ENCODE data around the gene FAM222B. TPM values are rescaled to one million over a fixed set of nuclear protein-coding genes. Genes with fewer than 3 reads are reported as not detected.
A peak's percentile ranks its signal among the peaks of the same experiment; 100 is the strongest.

Gene FAM222B
- polyA plus RNA-seq, 1 experiment, result 8.3 TPM

DNA sequence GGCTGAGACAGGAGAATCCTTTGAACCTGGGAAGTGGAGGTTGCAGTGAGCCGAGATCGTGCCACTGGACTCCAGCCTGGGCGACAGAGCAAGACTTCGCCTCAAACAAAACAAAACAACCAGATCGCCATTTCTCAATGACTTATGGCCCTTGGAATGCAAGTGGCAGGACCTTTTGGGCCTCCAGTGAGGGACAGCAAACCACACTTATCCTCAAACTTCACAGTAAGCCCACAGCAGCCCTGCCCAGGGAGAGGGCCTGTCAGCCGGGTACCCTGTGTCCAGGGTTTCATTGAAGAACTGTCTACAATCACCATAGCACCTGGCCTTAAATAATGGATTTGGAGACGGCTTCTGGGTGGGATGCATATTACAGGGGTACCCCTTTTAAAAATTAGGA is 87.1 kb downstream of the FAM222B start:
- POLR2A ChIA-PET, result no interaction called here
- TF ChIP-seq, protein P1, sequence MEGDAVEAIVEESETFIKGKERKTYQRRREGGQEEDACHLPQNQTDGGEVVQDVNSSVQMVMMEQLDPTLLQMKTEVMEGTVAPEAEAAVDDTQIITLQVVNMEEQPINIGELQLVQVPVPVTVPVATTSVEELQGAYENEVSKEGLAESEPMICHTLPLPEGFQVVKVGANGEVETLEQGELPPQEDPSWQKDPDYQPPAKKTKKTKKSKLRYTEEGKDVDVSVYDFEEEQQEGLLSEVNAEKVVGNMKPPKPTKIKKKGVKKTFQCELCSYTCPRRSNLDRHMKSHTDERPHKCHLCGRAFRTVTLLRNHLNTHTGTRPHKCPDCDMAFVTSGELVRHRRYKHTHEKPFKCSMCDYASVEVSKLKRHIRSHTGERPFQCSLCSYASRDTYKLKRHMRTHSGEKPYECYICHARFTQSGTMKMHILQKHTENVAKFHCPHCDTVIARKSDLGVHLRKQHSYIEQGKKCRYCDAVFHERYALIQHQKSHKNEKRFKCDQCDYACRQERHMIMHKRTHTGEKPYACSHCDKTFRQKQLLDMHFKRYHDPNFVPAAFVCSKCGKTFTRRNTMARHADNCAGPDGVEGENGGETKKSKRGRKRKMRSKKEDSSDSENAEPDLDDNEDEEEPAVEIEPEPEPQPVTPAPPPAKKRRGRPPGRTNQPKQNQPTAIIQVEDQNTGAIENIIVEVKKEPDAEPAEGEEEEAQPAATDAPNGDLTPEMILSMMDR (IDR thresholded peaks at IDR 0.05; ENCODE audit: low read depth, low read length), result no peak
- Histone ChIP-seq H3K27me3 (ENCODE audit: control insufficient read depth, insufficient read depth, low read length) (no peaks in the 10 kb centered on the region), H3K4me3 (ENCODE audit: low read depth, low read length) (no peak overlapping the region), H3K9me3 (ENCODE audit: control insufficient read depth, insufficient read depth, low read length) (no peaks in the 10 kb centered on the region), H3K27ac (ENCODE audit: low read depth, low read length) (no peak overlapping the region)
- no peak for DNase-seq (ENCODE audit: low read depth, low spot score)
- CTCF ChIA-PET, result interaction anchor here (7.3 kb wide), 1 partner anchor 7 kb away, joined by 100 read pairs; no protein-coding TSS in a partner anchor

DNA sequence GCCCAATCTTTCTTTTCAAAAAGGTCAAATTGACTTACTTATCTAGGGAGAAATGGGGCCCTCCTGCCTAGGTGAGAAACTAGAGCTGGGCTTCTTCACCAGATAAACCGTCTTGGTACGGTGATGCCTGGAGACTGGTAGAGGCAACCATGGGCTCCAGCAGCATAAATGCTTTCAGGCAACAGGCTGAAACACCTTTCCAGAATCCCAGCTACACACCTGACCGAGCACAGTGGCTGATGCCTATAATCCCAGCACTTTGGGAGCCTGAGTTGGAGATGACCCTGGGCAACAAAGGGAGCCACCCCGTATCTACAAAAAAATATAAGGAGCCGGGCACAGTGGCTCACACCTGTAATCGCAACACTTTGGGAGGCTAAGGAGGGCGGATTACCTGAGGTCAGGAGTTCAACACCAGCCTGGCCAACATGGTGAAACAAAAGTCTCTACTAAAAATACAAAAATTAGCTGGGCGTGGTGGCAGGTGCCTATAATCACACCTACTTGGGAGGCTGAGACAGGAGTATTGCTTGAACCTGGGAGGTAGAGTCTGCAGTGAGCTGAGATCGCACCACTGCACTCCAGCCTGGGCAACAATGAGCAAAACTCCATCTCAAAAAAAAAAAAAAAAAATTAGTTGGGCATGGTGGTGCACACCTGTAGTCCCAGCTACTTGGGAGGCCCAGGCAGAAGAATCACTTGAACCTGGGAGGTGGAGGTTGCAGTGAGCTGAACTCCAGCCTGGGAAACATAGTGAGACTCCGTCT is 90.8 kb downstream of the FAM222B start:
- Histone ChIP-seq H3K27ac (ENCODE audit: low read depth, low read length) (no peak overlapping the region), H3K4me3 (ENCODE audit: low read depth, low read length) (no peak overlapping the region), H3K27me3 (ENCODE audit: control insufficient read depth, insufficient read depth, low read length) (no peaks in the 10 kb centered on the region), H3K9me3 (ENCODE audit: control insufficient read depth, insufficient read depth, low read length) (no peaks in the 10 kb centered on the region)
- ChIA-PET POLR2A (interaction anchor here (2.6 kb wide), 1 partner anchor 25 kb away, joined by 12 read pairs; no protein-coding TSS in a partner anchor), CTCF (interaction anchor here (0.6 to 15.1 kb wide), 8 partner anchors 11 to 227 kb away, joined by 3 to 193 read pairs (median 6); partner anchors contain the start of genes NEK8 and TLCD1)
- TF ChIP-seq, protein P1 (IDR thresholded peaks at IDR 0.05; ENCODE audit: low read depth, low read length), result no peak
- no peak for DNase-seq (ENCODE audit: low read depth, low spot score)

DNA sequence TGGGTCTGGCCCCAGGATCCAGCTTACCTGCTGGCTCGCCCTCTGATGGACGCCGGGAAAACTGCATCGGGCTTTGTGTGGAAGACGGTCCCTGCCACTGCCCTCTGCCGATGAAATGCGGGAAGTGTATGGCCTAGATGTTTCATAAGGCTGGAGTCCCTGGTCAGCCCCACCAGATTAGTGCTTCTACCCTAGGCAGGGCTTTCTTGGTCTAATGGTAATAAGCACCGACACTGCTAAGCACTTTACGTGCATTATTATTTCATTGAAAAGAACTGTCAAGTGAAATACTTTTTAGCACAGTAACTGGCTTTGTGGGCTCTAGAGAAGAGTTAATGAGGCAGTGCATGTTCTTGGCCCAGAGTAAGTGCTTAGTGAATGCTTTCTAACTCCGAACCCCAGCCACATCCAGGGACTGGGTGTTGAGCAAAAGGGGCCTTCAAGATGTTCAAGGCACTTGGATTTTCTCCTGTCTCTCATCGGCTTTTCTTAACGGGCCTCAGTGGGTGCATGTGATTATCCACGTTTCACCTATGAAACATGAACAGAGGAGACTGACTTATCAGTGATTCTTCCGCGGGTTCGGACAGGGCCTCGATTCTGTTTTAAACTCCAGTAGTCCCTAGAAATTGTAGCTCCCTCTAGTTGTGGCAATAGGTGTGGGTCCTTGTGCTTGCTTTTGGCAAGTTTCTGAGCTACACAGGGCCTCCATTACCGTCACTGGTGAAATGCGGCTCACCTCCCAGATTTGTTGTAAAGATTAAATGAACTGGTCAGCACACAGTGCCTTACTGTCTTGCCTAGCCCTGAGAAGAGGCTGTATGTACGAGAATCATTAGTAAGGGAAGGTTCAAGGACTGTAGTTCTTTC is 92.2 kb downstream of the FAM222B start:
- H3K9me3 ChIP-seq (ENCODE audit: control insufficient read depth, insufficient read depth, low read length), result no peaks in the 10 kb centered on the region; the same call in 1 of the 2 replicates
- ChIA-PET CTCF (interaction anchor here (0.6 to 15.1 kb wide), 26 partner anchors 10 to 199 kb away, joined by 3 to 193 read pairs (median 4); partner anchors contain the start of genes FAM222B, NEK8, RPL23A and TLCD1), POLR2A (interaction anchor here (1.7 to 2.9 kb wide), 2 partner anchors 23 to 31 kb away, joined by 7 to 23 read pairs; partner anchors contain the start of genes RPL23A and TLCD1)
- H3K27ac ChIP-seq (ENCODE audit: low read depth, low read length), result peak overlapping the region; percentile 11
- DNase-seq (ENCODE audit: low read depth, low spot score), result peak; percentile 88
- H3K4me3 ChIP-seq (ENCODE audit: low read depth, low read length), result no peak overlapping the region
- H3K27me3 ChIP-seq (ENCODE audit: control insufficient read depth, insufficient read depth, low read length), result no peaks in the 10 kb centered on the region
- TF ChIP-seq, protein P1 (IDR thresholded peaks at IDR 0.05; ENCODE audit: low read depth, low read length), result peak; percentile 100

DNA sequence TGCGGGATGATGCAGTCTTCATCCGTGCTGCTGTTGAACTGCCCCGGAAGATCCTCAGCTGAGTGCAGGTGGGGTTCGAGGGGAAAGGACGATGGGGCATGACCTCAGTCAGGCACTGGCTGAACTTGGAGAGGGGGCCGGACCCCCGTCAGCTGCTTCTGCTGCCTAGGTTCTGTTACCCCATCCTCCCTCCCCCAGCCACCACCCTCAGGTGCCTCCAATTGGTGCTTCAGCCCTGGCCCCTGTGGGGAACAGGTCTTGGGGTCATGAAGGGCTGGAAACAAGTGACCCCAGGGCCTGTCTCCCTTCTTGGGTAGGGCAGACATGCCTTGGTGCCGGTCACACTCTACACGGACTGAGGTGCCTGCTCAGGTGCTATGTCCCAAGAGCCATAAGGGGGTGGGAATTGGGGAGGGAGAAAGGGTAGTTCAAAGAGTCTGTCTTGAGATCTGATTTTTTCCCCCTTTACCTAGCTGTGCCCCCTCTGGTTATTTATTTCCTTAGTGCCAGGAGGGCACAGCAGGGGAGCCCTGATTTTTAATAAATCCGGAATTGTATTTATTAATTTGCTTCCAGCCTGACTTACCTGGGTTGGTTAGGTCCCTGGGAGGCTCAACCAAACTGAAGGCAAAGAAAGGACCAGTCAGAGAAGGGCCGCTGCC is 92.9 kb downstream of the FAM222B start:
- Histone ChIP-seq H3K27me3 (ENCODE audit: control insufficient read depth, insufficient read depth, low read length) (no peaks in the 10 kb centered on the region), H3K27ac (ENCODE audit: low read depth, low read length) (no peak overlapping the region), H3K9me3 (ENCODE audit: control insufficient read depth, insufficient read depth, low read length) (no peaks in the 10 kb centered on the region; the same call in 1 of the 2 replicates), H3K4me3 (ENCODE audit: low read depth, low read length) (no peak overlapping the region)
- TF ChIP-seq, protein P1 (IDR thresholded peaks at IDR 0.05; ENCODE audit: low read depth, low read length), result no peak
- no peak for DNase-seq (ENCODE audit: low read depth, low spot score)
- ChIA-PET POLR2A (interaction anchor here (1.7 to 2.9 kb wide), 2 partner anchors 23 to 30 kb away, joined by 7 to 23 read pairs; partner anchors contain the start of genes RPL23A and TLCD1), CTCF (interaction anchor here (0.7 to 15.1 kb wide), 19 partner anchors 9 to 199 kb away, joined by 3 to 193 read pairs (median 4); partner anchors contain the start of genes FAM222B, NEK8, RPL23A and TLCD1)
